ENCODE results near the gene LY6G5B. TPM values are rescaled to one million over a fixed set of nuclear protein-coding genes. Genes with fewer than 3 reads are reported as not detected.
A peak's percentile ranks its signal among the peaks of the same experiment; 100 is the strongest.

The LY6G5B gene
- total RNA-seq (2014; rRNA removed), result 2.4 and 4.0 TPM in 2 replicates
- polyA plus RNA-seq (2012), result 3.2 TPM

- DNase-seq (ENCODE audit: low read depth), result no peak
Measured at GRCh38 chr6:31669676-31670075, at the start of gene LY6G5B. Gene LY6G5B, plus strand, starts transcription at chr6:31669976. Its CDS starts 975 bp downstream, at chr6:31670951.

GRCh38 chr6:31620586-31621319 lies 49.0 kb upstream of the LY6G5B start, which contains the start of gene PRRC2A:
Gene PRRC2A, plus strand, starts transcription at chr6:31620715. Its CDS starts 2,075 bp downstream, at chr6:31622790.
- DNase-seq (ENCODE audit: low read depth), result no peak

- DNase-seq (ENCODE audit: low read depth), result no peak
Measured at GRCh38 chr6:31621320-31621939, 48.3 kb upstream of the LY6G5B start.

GRCh38 chr6:31621991-31622390 lies 47.8 kb upstream of the LY6G5B start:
- no peak for DNase-seq (ENCODE audit: low read depth)

- no peak for DNase-seq (ENCODE audit: low read depth)
Measured at GRCh38 chr6:31622684-31623091, 47.1 kb upstream of the LY6G5B start.

- DNase-seq (ENCODE audit: low read depth), result no peak
Measured at GRCh38 chr6:31624070-31624469, 45.7 kb upstream of the LY6G5B start.

- DNase-seq (ENCODE audit: low read depth), result no peak
Measured at GRCh38 chr6:31626952-31627351, 42.8 kb upstream of the LY6G5B start.

GRCh38 chr6:31627690-31628287 lies 42.0 kb upstream of the LY6G5B start:
- DNase-seq (ENCODE audit: low read depth), result no peak

- DNase-seq (ENCODE audit: low read depth), result no peak
Measured at GRCh38 chr6:31629014-31629413, 40.8 kb upstream of the LY6G5B start.

- no peak for DNase-seq (ENCODE audit: low read depth)
Measured at GRCh38 chr6:31630177-31630934, 39.4 kb upstream of the LY6G5B start.

- DNase-seq (ENCODE audit: low read depth), result no peak
Measured at GRCh38 chr6:31631209-31631608, 38.6 kb upstream of the LY6G5B start.

GRCh38 chr6:31631681-31632278 lies 38.0 kb upstream of the LY6G5B start:
- DNase-seq (ENCODE audit: low read depth), result no peak

- DNase-seq (ENCODE audit: low read depth), result no peak
Measured at GRCh38 chr6:31632279-31632946, 37.4 kb upstream of the LY6G5B start.

GRCh38 chr6:31633447-31633846 lies 36.3 kb upstream of the LY6G5B start:
- no peak for DNase-seq (ENCODE audit: low read depth)

GRCh38 chr6:31634131-31634530 lies 35.6 kb upstream of the LY6G5B start:
- DNase-seq (ENCODE audit: low read depth), result no peak

- DNase-seq (ENCODE audit: low read depth), result no peak
Measured at GRCh38 chr6:31634969-31635575, 34.7 kb upstream of the LY6G5B start.

- no peak for DNase-seq (ENCODE audit: low read depth)
Measured at GRCh38 chr6:31636698-31637596, 32.8 kb upstream of the LY6G5B start.

GRCh38 chr6:31639043-31639442 lies 30.7 kb upstream of the LY6G5B start:
- DNase-seq (ENCODE audit: low read depth), result no peak

- peak; percentile 81 for DNase-seq (ENCODE audit: low read depth)
Measured at GRCh38 chr6:31639449-31639861, 30.3 kb upstream of the LY6G5B start.
